Nephron progenitor cell (in vitro differentiated cells): Measurements from ENCODE around the gene C1orf35.

Source experiments
- DNase-seq: peaks from one replicate; pipeline ENCODE4 v3.0.0; 2021
- H3K27ac Mint-ChIP-seq: 2 replicates; pipeline ENCODE4 v1.8.0; 2021; ENCODE audit warnings: mild to moderate bottlenecking, moderate library complexity, mixed read lengths
- H3K27me3 Mint-ChIP-seq: 2 replicates; pipeline ENCODE4 v1.8.0; 2021; ENCODE audit warnings: mild to moderate bottlenecking, low read depth, mixed read lengths; ENCODE audit not compliant: poor library complexity
- H3K36me3 Mint-ChIP-seq: 2 replicates; pipeline ENCODE4 v1.8.0; 2021; ENCODE audit warnings: low read depth, mixed read lengths
- H3K4me1 Mint-ChIP-seq: 2 replicates; pipeline ENCODE4 v1.8.0; 2021; ENCODE audit warnings: mixed read lengths
- H3K4me3 Mint-ChIP-seq: 2 replicates; pipeline ENCODE4 v1.8.0; 2021; ENCODE audit warnings: mild to moderate bottlenecking, moderate library complexity, mixed read lengths
- H3K9me3 Mint-ChIP-seq: 2 replicates; pipeline ENCODE4 v1.8.0; 2021; ENCODE audit warnings: mild to moderate bottlenecking, moderate library complexity, mixed read lengths
- TF ChIP-seq, protein P1 (sequence below): fragments of 200-600 bp; sonication (generic); IDR thresholded peaks from 2 replicates; pipeline ENCODE4 v1.5.0; 2021; ENCODE audit warnings: antibody characterized with exemption

Gene C1orf35

GRCh38 chr1:228079601-228080263 lies 23.4 kb downstream of the C1orf35 start:
- TF ChIP-seq, protein P1, sequence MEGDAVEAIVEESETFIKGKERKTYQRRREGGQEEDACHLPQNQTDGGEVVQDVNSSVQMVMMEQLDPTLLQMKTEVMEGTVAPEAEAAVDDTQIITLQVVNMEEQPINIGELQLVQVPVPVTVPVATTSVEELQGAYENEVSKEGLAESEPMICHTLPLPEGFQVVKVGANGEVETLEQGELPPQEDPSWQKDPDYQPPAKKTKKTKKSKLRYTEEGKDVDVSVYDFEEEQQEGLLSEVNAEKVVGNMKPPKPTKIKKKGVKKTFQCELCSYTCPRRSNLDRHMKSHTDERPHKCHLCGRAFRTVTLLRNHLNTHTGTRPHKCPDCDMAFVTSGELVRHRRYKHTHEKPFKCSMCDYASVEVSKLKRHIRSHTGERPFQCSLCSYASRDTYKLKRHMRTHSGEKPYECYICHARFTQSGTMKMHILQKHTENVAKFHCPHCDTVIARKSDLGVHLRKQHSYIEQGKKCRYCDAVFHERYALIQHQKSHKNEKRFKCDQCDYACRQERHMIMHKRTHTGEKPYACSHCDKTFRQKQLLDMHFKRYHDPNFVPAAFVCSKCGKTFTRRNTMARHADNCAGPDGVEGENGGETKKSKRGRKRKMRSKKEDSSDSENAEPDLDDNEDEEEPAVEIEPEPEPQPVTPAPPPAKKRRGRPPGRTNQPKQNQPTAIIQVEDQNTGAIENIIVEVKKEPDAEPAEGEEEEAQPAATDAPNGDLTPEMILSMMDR = no peak
- Mint-ChIP-seq H3K4me1 (peaks cover 44% of the 10 kb centered on the region), H3K36me3 (no peaks in the 10 kb centered on the region), H3K4me3 (no peak overlapping the region), H3K9me3 (no peaks in the 10 kb centered on the region), H3K27me3 (no peaks in the 10 kb centered on the region), H3K27ac (no peak overlapping the region)
- DNase-seq = no peak

DNA sequence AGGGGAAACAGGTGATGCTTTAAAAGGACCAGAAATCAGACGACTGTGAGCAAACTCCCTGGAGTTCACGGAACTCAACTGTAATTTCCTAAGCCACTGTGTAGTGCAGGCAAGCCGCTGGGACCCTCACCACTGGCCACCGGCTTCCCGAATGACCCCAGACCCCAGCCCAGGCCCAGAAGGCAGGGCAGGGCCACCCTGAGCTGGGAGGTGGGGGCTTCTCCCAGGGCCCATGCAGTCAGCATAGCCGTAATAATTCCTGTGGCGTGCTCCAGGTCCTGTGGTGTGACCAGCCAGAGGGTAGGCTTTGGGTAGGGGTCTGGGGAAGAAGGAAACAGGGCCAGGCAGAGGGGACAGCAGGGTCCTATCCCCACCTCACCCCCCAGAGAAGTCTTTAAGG lies 24.1 kb downstream of the C1orf35 start:
- H3K27ac Mint-ChIP-seq = no peak overlapping the region
- no peaks in the 10 kb centered on the region for H3K9me3 Mint-ChIP-seq
- peaks cover 5% of the 10 kb centered on the region for H3K27me3 Mint-ChIP-seq
- no peak overlapping the region for H3K4me3 Mint-ChIP-seq
- H3K4me1 Mint-ChIP-seq = peaks cover 42% of the 10 kb centered on the region
- TF ChIP-seq, protein P1 = no peak
- H3K36me3 Mint-ChIP-seq = no peaks in the 10 kb centered on the region
- DNase-seq = no peak

- no peak for DNase-seq
- Mint-ChIP-seq H3K27me3 (peaks cover 6% of the 10 kb centered on the region), H3K36me3 (no peaks in the 10 kb centered on the region), H3K4me3 (no peak overlapping the region), H3K9me3 (no peaks in the 10 kb centered on the region), H3K27ac (no peak overlapping the region), H3K4me1 (peaks cover 37% of the 10 kb centered on the region)
- TF ChIP-seq, protein P1 = no peak
Observed at GRCh38 chr1:228077565-228078330, 25.4 kb downstream of the C1orf35 start.

DNA sequence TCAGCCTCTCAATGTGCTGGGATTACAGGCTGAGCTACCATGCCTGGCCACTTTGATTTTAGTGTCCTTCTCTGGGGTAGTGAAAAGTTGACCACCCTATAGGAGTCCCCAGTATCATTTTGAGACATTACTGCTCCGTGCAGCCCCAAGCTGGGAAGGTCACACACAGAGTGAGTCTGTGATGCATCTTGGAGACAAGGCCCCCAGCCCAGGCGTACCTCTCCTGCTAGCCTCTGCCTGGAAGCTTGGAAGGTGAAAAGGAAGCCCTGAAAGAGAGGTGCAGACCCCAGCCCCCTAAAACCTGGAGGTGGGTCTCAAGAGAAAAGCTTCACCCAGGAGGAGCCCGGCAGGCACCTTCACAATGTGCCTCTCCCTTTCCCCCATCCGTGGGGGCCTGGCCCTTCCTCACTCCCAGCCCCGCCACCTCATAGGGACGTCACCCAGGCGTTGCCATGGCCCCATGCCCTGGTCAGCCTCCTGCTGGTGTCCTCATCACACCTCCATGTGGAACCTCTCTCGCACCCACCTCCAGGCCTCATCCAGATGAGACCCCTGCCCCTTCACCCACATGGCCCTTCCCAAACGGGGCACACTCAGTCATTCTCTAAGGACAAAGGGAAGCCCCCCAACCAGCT lies 26.2 kb downstream of the C1orf35 start:
- peaks cover 7% of the 10 kb centered on the region for H3K27me3 Mint-ChIP-seq
- no peaks in the 10 kb centered on the region for H3K9me3 Mint-ChIP-seq
- no peaks in the 10 kb centered on the region for H3K36me3 Mint-ChIP-seq
- H3K4me3 Mint-ChIP-seq = no peak overlapping the region
- no peak overlapping the region for H3K27ac Mint-ChIP-seq
- no peak for DNase-seq
- TF ChIP-seq, protein P1 = no peak
- H3K4me1 Mint-ChIP-seq = peaks cover 37% of the 10 kb centered on the region

DNA sequence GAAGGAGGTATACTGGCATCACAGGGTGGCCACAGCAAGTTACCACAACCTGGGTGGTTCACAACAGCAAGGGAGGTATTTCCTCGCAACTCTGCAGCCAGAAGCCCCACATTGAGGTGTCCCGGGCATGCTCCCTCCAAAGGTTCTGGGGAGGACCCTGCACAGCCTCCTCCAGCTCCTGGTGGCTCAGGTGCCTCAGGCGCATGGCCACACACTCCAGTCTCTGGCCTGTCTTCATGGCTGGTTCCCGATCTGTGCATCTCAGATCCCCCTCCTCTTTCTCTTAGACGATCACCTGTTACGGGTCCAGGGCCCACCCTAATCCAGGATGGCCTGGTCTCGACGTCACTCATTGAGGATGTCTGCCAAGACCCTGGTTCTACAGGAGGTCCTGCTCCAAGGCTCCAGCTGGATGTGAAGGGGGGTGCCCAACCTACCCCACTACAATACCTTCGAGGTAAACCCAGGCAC lies 27.3 kb downstream of the C1orf35 start:
- peaks cover 12% of the 10 kb centered on the region for H3K27me3 Mint-ChIP-seq
- no peak for DNase-seq
- H3K36me3 Mint-ChIP-seq = no peaks in the 10 kb centered on the region
- no peak overlapping the region for H3K4me3 Mint-ChIP-seq
- TF ChIP-seq, protein P1 = no peak
- no peak overlapping the region for H3K27ac Mint-ChIP-seq
- H3K9me3 Mint-ChIP-seq = no peaks in the 10 kb centered on the region
- peaks cover 28% of the 10 kb centered on the region for H3K4me1 Mint-ChIP-seq
